Smooth muscle cell (in vitro differentiated cells): Measurements from ENCODE around the gene BTLA. TPM values are rescaled to one million over a fixed set of nuclear protein-coding genes. Genes with fewer than 3 reads are reported as not detected.

Source experiments
- DNase-seq: peaks from one replicate; lab custom pipeline; 2025; ENCODE audit not compliant: unreplicated experiment; lab: John Stamatoyannopoulos, UW
- H2AFZ ChIP-seq: fragments of 200-600 bp; sonication (generic); 2 replicates; pipeline ENCODE4 v1.6.0; 2016; ENCODE audit warnings: antibody characterized with exemption, low read depth, mild to moderate bottlenecking
- H3F3A ChIP-seq: fragments of 200-600 bp; sonication (generic); 2 replicates; pipeline ENCODE4 v1.6.0; 2017; ENCODE audit warnings: antibody characterized with exemption, low read depth
- H3K27ac ChIP-seq: fragments of 200-600 bp; sonication (generic); 2 replicates; pipeline ENCODE4 v1.5.1; 2016; ENCODE audit warnings: low read depth, mild to moderate bottlenecking
- H3K27me3 ChIP-seq: fragments of 200-600 bp; sonication (generic); 2 replicates; pipeline ENCODE4 v1.6.1; 2016; ENCODE audit warnings: low read depth, mild to moderate bottlenecking
- H3K36me3 ChIP-seq: fragments of 200-600 bp; sonication (generic); 2 replicates; pipeline ENCODE4 v1.5.1; 2016; ENCODE audit warnings: low read depth
- H3K4me1 ChIP-seq: fragments of 200-600 bp; sonication (generic); 2 replicates; pipeline ENCODE4 v1.5.1; 2016; ENCODE audit warnings: low read depth
- H3K4me2 ChIP-seq: fragments of 200-600 bp; sonication (generic); 2 replicates; pipeline ENCODE4 v1.6.0; 2016; ENCODE audit warnings: mild to moderate bottlenecking
- H3K4me3 ChIP-seq: fragments of 200-600 bp; sonication (generic); 2 replicates; pipeline ENCODE4 v1.5.1; 2016; ENCODE audit warnings: mild to moderate bottlenecking
- H3K79me2 ChIP-seq: fragments of 200-600 bp; sonication (generic); 2 replicates; pipeline ENCODE4 v1.6.0; 2016; ENCODE audit warnings: low read depth, mild to moderate bottlenecking
- H3K9ac ChIP-seq: fragments of 200-600 bp; sonication (generic); 2 replicates; pipeline ENCODE4 v1.6.0; 2016; ENCODE audit warnings: low read depth
- H3K9me3 ChIP-seq: fragments of 200-600 bp; sonication (generic); replicated peaks from 2 replicates; pipeline ENCODE4 v1.5.1; 2016; ENCODE audit warnings: low read depth
- H4K20me1 ChIP-seq: fragments of 200-600 bp; sonication (generic); 2 replicates; pipeline ENCODE4 v1.6.0; 2016; ENCODE audit warnings: low read depth
- WGBS: methylation state at CpG from one replicate; pipeline ENCODE4 v1.1.7; 2016; ENCODE audit warnings: low lambda C conversion rate; 5-methylcytosine and 5-hydroxymethylcytosine counted together
- polyA plus RNA-seq: library from polyadenylated mRNA; unstranded; fragments of >200 nt; fragmentation: Nextera tagmentation; extraction: Ambion mirVana; gene quantifications from 2 replicates; pipeline ENCODE4 v1.2.1, GENCODE V29; 2016
- total RNA-seq: library from RNA; depleted of rRNA; stranded (reverse); fragments of >200 nt; gene quantifications from 2 replicates; pipeline ENCODE4 v1.2.3, GENCODE V29; 2014
- TF ChIP-seq, protein P1 (sequence below): fragments of 200-600 bp; sonication (generic); IDR thresholded peaks from 2 replicates; pipeline ENCODE4 v1.5.1; 2017; ENCODE audit warnings: borderline replicate concordance, mild to moderate bottlenecking, antibody characterized with exemption; ENCODE audit not compliant: insufficient read depth, poor library complexity, severe bottlenecking

BTLA gene
- total and polyA plus RNA-seq, 2 experiments from 2014 or later: not detected

DNA sequence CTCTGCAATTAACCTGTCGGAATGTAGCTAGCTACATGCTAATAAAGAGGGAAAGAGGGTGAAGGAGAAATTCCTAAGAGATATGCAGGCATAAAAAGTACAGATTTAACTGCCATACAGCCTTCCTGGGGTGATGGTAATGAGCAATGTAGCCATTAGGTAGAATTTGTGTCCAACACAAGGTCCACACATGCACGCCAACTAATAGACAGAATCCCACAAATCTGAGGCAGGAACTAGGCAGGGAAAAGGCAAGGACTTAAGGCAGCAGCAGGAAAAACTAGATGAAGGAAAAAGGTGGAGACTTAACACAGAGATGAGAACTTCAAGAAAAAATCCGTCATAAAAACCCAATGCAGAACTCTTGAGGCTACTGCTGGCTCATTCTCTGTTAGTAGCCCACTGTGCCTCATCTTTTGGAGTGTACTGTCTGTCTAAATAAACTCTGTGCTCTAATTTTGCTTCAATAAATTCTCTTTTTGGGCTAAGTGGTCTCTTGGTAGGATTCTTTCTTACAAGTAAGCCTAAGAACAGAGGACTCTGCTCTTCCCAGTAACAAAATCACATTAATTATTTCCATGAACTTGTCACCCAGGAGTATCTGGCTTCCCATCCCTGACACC is 81.5 kb downstream of the BTLA start:
- H3K79me2 ChIP-seq: no peaks in the 10 kb centered on the region
- no peak for DNase-seq
- no peak overlapping the region for H3K27ac ChIP-seq
- no peaks in the 10 kb centered on the region for H3K36me3 ChIP-seq
- H3K9me3 ChIP-seq: no peaks in the 10 kb centered on the region
- no peak overlapping the region for H2AFZ ChIP-seq
- no peak overlapping the region for H3K9ac ChIP-seq
- H4K20me1 ChIP-seq: no peaks in the 10 kb centered on the region
- H3F3A ChIP-seq: no peaks in the 10 kb centered on the region
- H3K4me1 ChIP-seq: no peaks in the 10 kb centered on the region
- H3K4me3 ChIP-seq: no peak overlapping the region
- no peaks in the 10 kb centered on the region for H3K27me3 ChIP-seq
- WGBS: 71% methylated on average over 3 of the region's 3 CpGs
- H3K4me2 ChIP-seq: no peak overlapping the region
- TF ChIP-seq, protein P1, sequence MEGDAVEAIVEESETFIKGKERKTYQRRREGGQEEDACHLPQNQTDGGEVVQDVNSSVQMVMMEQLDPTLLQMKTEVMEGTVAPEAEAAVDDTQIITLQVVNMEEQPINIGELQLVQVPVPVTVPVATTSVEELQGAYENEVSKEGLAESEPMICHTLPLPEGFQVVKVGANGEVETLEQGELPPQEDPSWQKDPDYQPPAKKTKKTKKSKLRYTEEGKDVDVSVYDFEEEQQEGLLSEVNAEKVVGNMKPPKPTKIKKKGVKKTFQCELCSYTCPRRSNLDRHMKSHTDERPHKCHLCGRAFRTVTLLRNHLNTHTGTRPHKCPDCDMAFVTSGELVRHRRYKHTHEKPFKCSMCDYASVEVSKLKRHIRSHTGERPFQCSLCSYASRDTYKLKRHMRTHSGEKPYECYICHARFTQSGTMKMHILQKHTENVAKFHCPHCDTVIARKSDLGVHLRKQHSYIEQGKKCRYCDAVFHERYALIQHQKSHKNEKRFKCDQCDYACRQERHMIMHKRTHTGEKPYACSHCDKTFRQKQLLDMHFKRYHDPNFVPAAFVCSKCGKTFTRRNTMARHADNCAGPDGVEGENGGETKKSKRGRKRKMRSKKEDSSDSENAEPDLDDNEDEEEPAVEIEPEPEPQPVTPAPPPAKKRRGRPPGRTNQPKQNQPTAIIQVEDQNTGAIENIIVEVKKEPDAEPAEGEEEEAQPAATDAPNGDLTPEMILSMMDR: no peak

DNA sequence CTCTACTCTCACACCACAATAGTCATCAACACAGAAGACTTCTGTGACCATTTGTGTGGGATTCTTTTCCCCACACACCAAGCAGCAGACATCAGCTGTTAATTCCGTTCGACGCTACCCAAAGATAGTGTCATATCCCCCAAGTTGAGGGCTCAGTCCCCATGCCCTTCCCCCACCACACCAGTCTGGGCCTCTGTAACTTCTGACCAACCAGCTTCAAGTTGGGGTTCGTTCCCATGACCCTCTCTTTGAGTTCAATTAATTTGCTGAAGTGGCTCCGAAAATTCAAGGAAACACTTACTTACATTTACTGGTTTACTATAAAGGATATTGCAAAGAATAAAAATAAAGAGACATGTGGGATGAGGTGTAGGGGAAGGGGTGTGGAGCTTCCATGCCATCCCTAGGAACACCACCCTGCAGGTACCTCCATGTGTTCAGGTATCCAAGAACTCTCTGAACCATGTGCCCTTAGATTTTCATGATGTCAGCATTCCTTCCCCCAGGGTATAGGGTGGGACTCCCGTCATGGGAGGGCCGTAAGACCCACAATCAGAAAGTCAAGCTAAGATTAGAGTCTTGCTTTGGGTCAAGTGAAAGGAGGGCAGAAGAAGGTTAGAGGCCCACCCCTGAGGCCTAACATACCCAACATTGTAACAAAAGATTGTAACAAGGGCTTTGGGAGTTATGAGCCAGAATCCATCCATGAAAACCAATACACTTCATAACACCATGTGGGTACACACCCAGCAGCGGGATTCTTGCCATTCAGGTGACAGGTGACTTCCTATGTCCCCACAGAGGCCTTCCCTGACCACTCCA is 82.7 kb downstream of the BTLA start:
- Histone ChIP-seq H2AFZ (no peak overlapping the region), H3K27ac (no peak overlapping the region), H3K9me3 (no peaks in the 10 kb centered on the region), H3K36me3 (no peaks in the 10 kb centered on the region), H4K20me1 (no peaks in the 10 kb centered on the region), H3K4me3 (no peak overlapping the region), H3F3A (no peaks in the 10 kb centered on the region), H3K9ac (no peak overlapping the region), H3K4me1 (no peaks in the 10 kb centered on the region), H3K4me2 (no peak overlapping the region), H3K79me2 (no peaks in the 10 kb centered on the region), H3K27me3 (no peaks in the 10 kb centered on the region)
- TF ChIP-seq, protein P1: no peak
- WGBS: 91% methylated on average over 8 of the region's 8 CpGs
- no peak for DNase-seq

DNA sequence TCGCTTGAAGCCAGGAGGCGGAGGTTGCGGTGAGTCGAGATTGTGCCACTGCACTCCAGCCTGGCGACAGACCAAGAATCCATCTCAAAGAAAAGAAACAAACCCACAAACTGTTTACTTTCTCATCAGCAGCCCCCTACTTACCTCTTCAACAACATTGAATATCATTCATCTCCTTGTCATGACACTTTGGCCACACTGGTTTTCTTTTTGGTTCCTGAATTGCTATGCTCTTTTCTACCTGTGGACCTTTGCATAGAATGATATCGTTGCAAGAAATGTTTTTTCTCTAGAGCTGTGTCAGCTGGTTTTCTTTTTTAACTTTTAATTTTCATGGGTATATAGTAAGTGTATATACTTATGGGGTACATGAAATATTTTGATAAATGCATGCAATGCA is 83.9 kb downstream of the BTLA start:
- no peaks in the 10 kb centered on the region for H3K79me2 ChIP-seq
- H3K27ac ChIP-seq: no peak overlapping the region
- no peaks in the 10 kb centered on the region for H3K36me3 ChIP-seq
- no peak overlapping the region for H3K4me2 ChIP-seq
- no peaks in the 10 kb centered on the region for H3K27me3 ChIP-seq
- no peaks in the 10 kb centered on the region for H3K4me1 ChIP-seq
- H4K20me1 ChIP-seq: no peaks in the 10 kb centered on the region
- TF ChIP-seq, protein P1: no peak
- H2AFZ ChIP-seq: no peak overlapping the region
- 98% methylated on average over 6 of the region's 6 CpGs for WGBS
- H3F3A ChIP-seq: no peaks in the 10 kb centered on the region
- DNase-seq: no peak
- H3K4me3 ChIP-seq: no peak overlapping the region
- H3K9me3 ChIP-seq: no peaks in the 10 kb centered on the region
- no peak overlapping the region for H3K9ac ChIP-seq

Other genes with a start within 250 kb of the BTLA start
- 0.09 TPM in 1 of 2 replicates, not detected in the other for gene SLC9C1, start 205.3 kb downstream of the BTLA start, total RNA-seq
- 0.08 TPM in 1 of 2 replicates, not detected in the other for gene SLC9C1, start 205.3 kb downstream of the BTLA start, polyA plus RNA-seq
- 7.8 and 10.0 TPM in 2 replicates for gene CD200, start 166.3 kb downstream of the BTLA start, total RNA-seq
- 9.3 and 12.4 TPM in 2 replicates for gene CD200, start 166.3 kb downstream of the BTLA start, polyA plus RNA-seq
- 32.5 and 35.7 TPM in 2 replicates for gene ATG3, start 62.5 kb upstream of the BTLA start, total RNA-seq
- gene ATG3, start 62.5 kb upstream of the BTLA start, polyA plus RNA-seq: 49.1 and 57.8 TPM in 2 replicates
- 28.0 and 29.1 TPM in 2 replicates for gene SLC35A5, start 62.6 kb upstream of the BTLA start, total RNA-seq
- gene SLC35A5, start 62.6 kb upstream of the BTLA start, polyA plus RNA-seq: 18.1 and 18.8 TPM in 2 replicates
- 67.9 and 83.2 TPM in 2 replicates for gene CCDC80, start 141.7 kb upstream of the BTLA start, total RNA-seq
- 147 and 159 TPM in 2 replicates for gene CCDC80, start 141.7 kb upstream of the BTLA start, polyA plus RNA-seq